ENCODE measurements around the gene OTOP3.

DNA sequence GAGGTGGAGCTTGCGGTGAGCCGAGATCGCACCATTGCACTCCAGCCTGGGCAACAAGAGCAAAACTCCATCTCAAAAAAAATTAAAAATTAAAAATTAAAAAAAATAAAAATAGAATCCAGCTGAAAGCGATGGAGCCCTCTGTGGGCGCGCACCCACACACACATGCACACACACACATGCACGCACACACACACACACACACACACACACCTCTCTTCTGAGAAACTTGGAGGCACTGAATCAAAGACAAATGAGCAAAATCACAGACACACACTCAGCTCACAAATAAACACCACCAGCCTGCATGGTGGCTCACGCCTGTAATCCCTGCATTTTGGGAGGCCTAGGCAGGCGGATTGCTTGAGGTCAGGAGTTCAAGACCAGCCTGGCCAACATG lies 32.7 kb upstream of the OTOP3 start:
- TF ChIP-seq, protein P1, sequence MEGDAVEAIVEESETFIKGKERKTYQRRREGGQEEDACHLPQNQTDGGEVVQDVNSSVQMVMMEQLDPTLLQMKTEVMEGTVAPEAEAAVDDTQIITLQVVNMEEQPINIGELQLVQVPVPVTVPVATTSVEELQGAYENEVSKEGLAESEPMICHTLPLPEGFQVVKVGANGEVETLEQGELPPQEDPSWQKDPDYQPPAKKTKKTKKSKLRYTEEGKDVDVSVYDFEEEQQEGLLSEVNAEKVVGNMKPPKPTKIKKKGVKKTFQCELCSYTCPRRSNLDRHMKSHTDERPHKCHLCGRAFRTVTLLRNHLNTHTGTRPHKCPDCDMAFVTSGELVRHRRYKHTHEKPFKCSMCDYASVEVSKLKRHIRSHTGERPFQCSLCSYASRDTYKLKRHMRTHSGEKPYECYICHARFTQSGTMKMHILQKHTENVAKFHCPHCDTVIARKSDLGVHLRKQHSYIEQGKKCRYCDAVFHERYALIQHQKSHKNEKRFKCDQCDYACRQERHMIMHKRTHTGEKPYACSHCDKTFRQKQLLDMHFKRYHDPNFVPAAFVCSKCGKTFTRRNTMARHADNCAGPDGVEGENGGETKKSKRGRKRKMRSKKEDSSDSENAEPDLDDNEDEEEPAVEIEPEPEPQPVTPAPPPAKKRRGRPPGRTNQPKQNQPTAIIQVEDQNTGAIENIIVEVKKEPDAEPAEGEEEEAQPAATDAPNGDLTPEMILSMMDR (IDR thresholded peaks at IDR 0.05; ENCODE audit: extremely low read depth in 1 of 2, insufficient read depth in 1 of 2, low read depth in 1 of 2, low read length in 2 of 2) = no peak
- no peak for TF ChIP-seq EZH2 (IDR thresholded peaks at IDR 0.05; ENCODE audit: borderline replicate concordance, low read depth, low read length, severe bottlenecking)
- no peak for TF ChIP-seq POLR2A (IDR thresholded peaks at IDR 0.05; ENCODE audit: low read depth, low read length)
- TF ChIP-seq POLR2AphosphoS5 (IDR thresholded peaks at IDR 0.05; ENCODE audit: insufficient read depth, low read depth, low read length) = no peak
- TF ChIP-seq MYC (IDR thresholded peaks at IDR 0.05; ENCODE audit: low read depth, low read length) = no peak
- no peak for TF ChIP-seq GATA2 (IDR thresholded peaks at IDR 0.05; ENCODE audit: insufficient read depth, insufficient read length, low read depth, low read length)

Data from endothelial cell of umbilical vein (primary cell).